Effector memory CD4-positive, alpha-beta T cell (primary cell): ENCODE data around the gene ATP10A.

Experiments
- DNase-seq, 3 donors: peaks; one replicate each; pipeline ENCODE4 v3.0.0-alpha.2; 2020
- H3K27ac ChIP-seq: 2 replicates; pipeline ENCODE4 v1.7.0; 2013; ENCODE audit warnings: mild to moderate bottlenecking, low read length, moderate library complexity; ENCODE audit not compliant: insufficient read depth, poor library complexity, severe bottlenecking
- H3K27me3 ChIP-seq: replicated peaks from 2 replicates; pipeline ENCODE4 v1.7.0; 2013; ENCODE audit warnings: mild to moderate bottlenecking, low read length; ENCODE audit not compliant: insufficient read depth, control insufficient read depth, poor library complexity, severe bottlenecking
- H3K36me3 ChIP-seq: 2 replicates; pipeline ENCODE4 v1.7.0; 2013; ENCODE audit warnings: mild to moderate bottlenecking, low read length, moderate library complexity; ENCODE audit not compliant: control insufficient read depth, insufficient read depth
- H3K4me1 ChIP-seq: 2 replicates; pipeline ENCODE4 v1.7.0; 2013; ENCODE audit warnings: low read length, mild to moderate bottlenecking; ENCODE audit not compliant: control insufficient read depth, insufficient read depth, poor library complexity, severe bottlenecking
- H3K4me3 ChIP-seq: 2 replicates; pipeline ENCODE4 v1.7.0; 2013; ENCODE audit warnings: low read length, low read depth, mild to moderate bottlenecking; ENCODE audit not compliant: insufficient read depth, poor library complexity, severe bottlenecking
- H3K9me3 ChIP-seq: 2 replicates; pipeline ENCODE4 v1.7.0; 2013; ENCODE audit warnings: mild to moderate bottlenecking, low read length, moderate library complexity; ENCODE audit not compliant: control insufficient read depth

ATP10A gene

GRCh38 chr15:25686780-25687179, 176.3 kb downstream of the ATP10A start:
- DNase-seq = no peak
- Histone ChIP-seq H3K27ac (no peak overlapping the region), H3K9me3 (no peaks in the 10 kb centered on the region), H3K4me3 (no peak overlapping the region), H3K36me3 (peaks cover 25% of the 10 kb centered on the region), H3K4me1 (no peaks in the 10 kb centered on the region), H3K27me3 (no peaks in the 10 kb centered on the region)

GRCh38 chr15:25684521-25685431, 178.4 kb downstream of the ATP10A start:
- H3K27me3 ChIP-seq = no peaks in the 10 kb centered on the region
- no peak overlapping the region for H3K27ac ChIP-seq
- no peaks in the 10 kb centered on the region for H3K4me1 ChIP-seq
- DNase-seq = no peak
- peaks cover 30% of the 10 kb centered on the region for H3K36me3 ChIP-seq
- H3K9me3 ChIP-seq = no peaks in the 10 kb centered on the region
- H3K4me3 ChIP-seq = no peak overlapping the region

- Histone ChIP-seq H3K4me1 (no peaks in the 10 kb centered on the region), H3K36me3 (peaks cover 37% of the 10 kb centered on the region), H3K9me3 (no peaks in the 10 kb centered on the region), H3K27me3 (no peaks in the 10 kb centered on the region), H3K4me3 (no peak overlapping the region), H3K27ac (no peak overlapping the region)
- DNase-seq = no peak
Observed at GRCh38 chr15:25683911-25684310, 179.2 kb downstream of the ATP10A start.

- no peak for DNase-seq
- Histone ChIP-seq H3K27ac (no peak overlapping the region), H3K9me3 (no peaks in the 10 kb centered on the region), H3K36me3 (peaks cover 42% of the 10 kb centered on the region), H3K27me3 (no peaks in the 10 kb centered on the region), H3K4me1 (no peaks in the 10 kb centered on the region), H3K4me3 (no peak overlapping the region)
Observed at GRCh38 chr15:25683415-25683814, 179.7 kb downstream of the ATP10A start.

- Histone ChIP-seq H3K27ac (no peak overlapping the region), H3K9me3 (no peaks in the 10 kb centered on the region), H3K4me3 (no peak overlapping the region), H3K4me1 (no peaks in the 10 kb centered on the region), H3K36me3 (peaks cover 43% of the 10 kb centered on the region), H3K27me3 (no peaks in the 10 kb centered on the region)
- DNase-seq = no peak
Observed at GRCh38 chr15:25682340-25682739, 180.8 kb downstream of the ATP10A start.

GRCh38 chr15:25680686-25681025, 182.5 kb downstream of the ATP10A start:
- H3K36me3 ChIP-seq = peaks cover 43% of the 10 kb centered on the region
- no peaks in the 10 kb centered on the region for H3K9me3 ChIP-seq
- H3K27me3 ChIP-seq = no peaks in the 10 kb centered on the region
- H3K27ac ChIP-seq = no peak overlapping the region
- H3K4me3 ChIP-seq = no peak overlapping the region
- no peaks in the 10 kb centered on the region for H3K4me1 ChIP-seq
- DNase-seq = no peak

GRCh38 chr15:25679964-25680685, 183.0 kb downstream of the ATP10A start:
- Histone ChIP-seq H3K9me3 (no peaks in the 10 kb centered on the region), H3K27ac (no peak overlapping the region), H3K4me3 (no peak overlapping the region), H3K4me1 (no peaks in the 10 kb centered on the region), H3K36me3 (peaks cover 40% of the 10 kb centered on the region), H3K27me3 (no peaks in the 10 kb centered on the region)
- DNase-seq = no peak

GRCh38 chr15:25679492-25679891, 183.6 kb downstream of the ATP10A start:
- peaks cover 34% of the 10 kb centered on the region for H3K36me3 ChIP-seq
- no peaks in the 10 kb centered on the region for H3K4me1 ChIP-seq
- no peaks in the 10 kb centered on the region for H3K9me3 ChIP-seq
- no peak overlapping the region for H3K4me3 ChIP-seq
- H3K27ac ChIP-seq = no peak overlapping the region
- DNase-seq = no peak
- no peaks in the 10 kb centered on the region for H3K27me3 ChIP-seq

GRCh38 chr15:25678500-25678855, 184.6 kb downstream of the ATP10A start:
- no peaks in the 10 kb centered on the region for H3K4me1 ChIP-seq
- H3K36me3 ChIP-seq = peaks cover 24% of the 10 kb centered on the region

More at GRCh38 chr15:25678500-25678855, 184.6 kb downstream of the ATP10A start:
- DNase-seq = no peak
- Histone ChIP-seq H3K9me3 (no peaks in the 10 kb centered on the region), H3K27me3 (no peaks in the 10 kb centered on the region), H3K27ac (no peak overlapping the region), H3K4me3 (no peak overlapping the region)
